IMR-90 (cell line): Measurements from ENCODE around the gene KLF16.

Experiments used
- CTCF ChIP-seq: conservative IDR thresholded peaks from 2 replicates; pipeline ENCODE4 v1.5.1; 2012; ENCODE audit warnings: mild to moderate bottlenecking, low read depth, low read length, improper control_type of control experiment
- MAFK ChIP-seq: IDR thresholded peaks from 2 replicates; pipeline ENCODE4 v1.6.1; 2012; ENCODE audit warnings: low read depth, low read length, improper control_type of control experiment
- POLR2A ChIP-seq: IDR thresholded peaks from 2 replicates; pipeline ENCODE4 v1.6.1; 2012; ENCODE audit warnings: mild to moderate bottlenecking, low read depth, low read length
- RAD21 ChIP-seq: IDR thresholded peaks from 2 replicates; pipeline ENCODE4 v1.6.1; 2012; ENCODE audit warnings: low read length, improper control_type of control experiment

- no peak for TF ChIP-seq CTCF
- no peak for TF ChIP-seq POLR2A
- no peak for TF ChIP-seq MAFK
- no peak for TF ChIP-seq RAD21
These were observed 18.3 kb downstream of the KLF16 start for GRCh38 chr19:1845125-1845515.
